Muscle of arm (tissue), 14 donors: Measurements from ENCODE around the gene CSTF1. TPM values are rescaled to one million over a fixed set of nuclear protein-coding genes. Genes with fewer than 3 reads are reported as not detected.

Experiments used
- DNase-seq: peaks from one replicate; pipeline ENCODE4 v3.0.0-alpha.2; 2013
- long read RNA-seq, 11 donors: transcript quantifications; one replicate each; lab custom pipeline, GENCODE V29; 2026
- polyA plus RNA-seq, 12 donors: library from polyadenylated mRNA; unstranded; fragments of 120-200 nt; gene quantifications; one replicate each; pipeline ENCODE4 v1.2.1, GENCODE V29; 2013; ENCODE audit not compliant: insufficient read length in 12 of 12

Gene CSTF1
- 10 to 100 TPM in 11 of 12 donors, not detected in 1; 19.4 to 36.0 (median 30.7) TPM for polyA plus RNA-seq
- long read RNA-seq, donor 1, full-length matches to known transcripts, result 5 of 10 reads
- long read RNA-seq, donor 1, partial matches to known transcripts, result 5 of 10 reads
- long read RNA-seq, donor 1, other reads (novel, unspliced or antisense), result 0 of 10 reads
- long read RNA-seq, donor 2, full-length matches to known transcripts, result 6 of 6 reads
- long read RNA-seq, donor 2, partial matches to known transcripts, result 0 of 6 reads
- long read RNA-seq, donor 2, other reads (novel, unspliced or antisense), result 0 of 6 reads
- long read RNA-seq, donor 3, partial matches to known transcripts, result 7 of 7 reads
- long read RNA-seq, donor 3, other reads (novel, unspliced or antisense), result 0 of 7 reads
- long read RNA-seq, donor 4, full-length matches to known transcripts, result 4 of 4 reads
- long read RNA-seq, donor 4, partial matches to known transcripts, result 0 of 4 reads
- long read RNA-seq, donor 4, other reads (novel, unspliced or antisense), result 0 of 4 reads
- long read RNA-seq, donor 5, full-length matches to known transcripts, result 11 of 11 reads
- long read RNA-seq, donor 5, partial matches to known transcripts, result 0 of 11 reads
- long read RNA-seq, donor 5, other reads (novel, unspliced or antisense), result 0 of 11 reads
- long read RNA-seq, donor 6, full-length matches to known transcripts, result 7 of 7 reads
- long read RNA-seq, donor 6, partial matches to known transcripts, result 0 of 7 reads
- long read RNA-seq, donor 6, other reads (novel, unspliced or antisense), result 0 of 7 reads
- long read RNA-seq, donor 7, full-length matches to known transcripts, result 3 of 10 reads
- long read RNA-seq, donor 7, partial matches to known transcripts, result 7 of 10 reads
- long read RNA-seq, donor 7, other reads (novel, unspliced or antisense), result 0 of 10 reads
- long read RNA-seq, donor 8, full-length matches to known transcripts, result 8 of 17 reads
- long read RNA-seq, donor 8, partial matches to known transcripts, result 9 of 17 reads
- long read RNA-seq, donor 8, other reads (novel, unspliced or antisense), result 0 of 17 reads
- long read RNA-seq, donor 9, full-length matches to known transcripts, result 5 of 5 reads
- long read RNA-seq, donor 9, partial matches to known transcripts, result 0 of 5 reads
- long read RNA-seq, donor 9, other reads (novel, unspliced or antisense), result 0 of 5 reads
- long read RNA-seq, donor 10, full-length matches to known transcripts, result 10 of 10 reads
- long read RNA-seq, donor 10, partial matches to known transcripts, result 0 of 10 reads
- long read RNA-seq, donor 10, other reads (novel, unspliced or antisense), result 0 of 10 reads
- long read RNA-seq, donor 11, full-length matches to known transcripts, result 8 of 8 reads
- long read RNA-seq, donor 11, partial matches to known transcripts, result 0 of 8 reads
- long read RNA-seq, donor 11, other reads (novel, unspliced or antisense), result 0 of 8 reads

DNA sequence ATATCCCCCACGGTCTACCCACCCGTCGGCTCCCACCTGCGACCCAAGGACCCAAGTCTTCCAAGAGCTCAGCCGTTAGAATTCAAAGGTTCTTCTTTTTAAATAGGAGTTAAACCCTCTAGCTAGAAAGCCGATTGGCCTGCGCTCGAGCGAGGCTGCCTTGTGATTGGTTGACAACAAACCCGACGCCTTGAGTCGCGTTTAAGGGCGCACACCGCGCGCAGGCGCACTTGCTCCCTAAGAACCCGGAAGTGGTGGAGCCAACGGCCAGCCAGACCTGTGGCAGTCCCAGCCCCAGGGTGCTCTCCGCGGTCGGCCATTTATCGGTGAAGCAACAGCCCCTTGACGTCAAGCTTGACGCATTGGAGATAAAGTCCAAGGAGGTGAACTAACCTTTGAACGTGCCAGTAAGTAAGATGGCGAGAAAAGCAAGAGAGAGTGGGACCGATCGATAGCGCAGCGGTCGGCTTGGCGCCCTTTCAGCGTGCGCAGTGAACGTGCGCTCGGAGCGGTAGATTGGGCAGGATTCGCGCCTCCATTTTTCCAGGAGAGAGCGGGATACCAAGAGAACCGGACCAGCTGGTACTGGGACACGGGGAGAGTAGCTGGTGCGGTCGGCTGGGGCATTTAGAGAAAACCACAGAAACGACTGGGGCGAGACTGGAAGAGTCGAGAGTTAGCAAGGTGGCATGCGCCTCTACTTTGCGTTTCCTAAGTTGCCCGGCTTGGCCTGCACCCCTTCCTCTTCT, at the start of gene CSTF1, which contains the start of gene AURKA:
CSTF1 (plus strand) TSS at position 514 of the 749 bp plus-strand sequence. CDS start 2,908 bp downstream, outside the sequence.
AURKA (minus strand) TSS at position 84 of the 749 bp plus-strand sequence. CDS start 4,018 bp downstream, outside the sequence.
- peak; percentile 99 for DNase-seq

DNA sequence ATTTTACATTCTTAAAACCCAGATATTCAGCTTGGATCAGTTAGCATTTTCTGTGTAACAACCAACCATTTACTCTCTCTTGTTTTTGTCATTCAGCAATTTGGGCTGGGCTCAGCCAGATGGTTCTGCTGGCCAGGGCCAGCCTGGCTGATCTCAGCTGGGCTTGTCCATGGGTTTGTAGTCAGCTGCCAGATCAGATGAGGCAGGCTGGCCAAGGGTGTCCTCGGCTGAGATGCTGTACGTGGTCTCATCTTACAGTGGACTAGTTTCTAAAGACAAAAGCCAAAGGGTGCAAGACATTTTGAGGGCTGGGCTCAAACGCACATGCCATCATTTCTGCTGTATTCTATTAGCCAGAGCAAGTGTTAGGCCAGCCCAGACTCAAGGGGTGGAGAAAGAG, 49.7 kb upstream of the CSTF1 start:
- no peak for DNase-seq

DNA sequence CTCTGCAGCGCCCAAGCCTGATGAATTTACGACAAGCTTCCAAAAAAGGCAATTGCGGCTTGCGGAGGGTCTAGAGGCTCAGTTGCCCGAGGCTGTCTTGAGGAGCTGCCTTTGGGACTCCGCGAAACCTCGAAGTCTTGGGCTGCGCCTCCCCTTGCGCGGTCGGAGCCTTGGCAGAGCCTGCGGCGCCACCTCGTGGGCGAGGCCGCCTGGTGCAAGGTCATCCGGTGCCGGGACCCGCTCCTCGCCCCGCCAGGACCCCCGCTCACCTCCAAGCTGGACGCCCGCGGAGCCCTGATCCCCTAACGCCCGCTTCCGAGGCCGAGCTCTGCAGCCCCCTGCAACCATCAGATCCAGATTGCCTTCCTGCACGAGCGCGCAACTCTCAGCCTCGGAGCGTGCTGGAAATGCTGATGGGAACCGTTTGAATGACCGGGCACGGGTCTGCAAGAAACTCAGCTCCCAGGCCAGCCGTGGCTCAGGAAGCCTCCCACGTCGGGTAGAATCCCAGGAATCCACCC, 48.5 kb upstream of the CSTF1 start:
- DNase-seq, result peak; percentile 23

DNA sequence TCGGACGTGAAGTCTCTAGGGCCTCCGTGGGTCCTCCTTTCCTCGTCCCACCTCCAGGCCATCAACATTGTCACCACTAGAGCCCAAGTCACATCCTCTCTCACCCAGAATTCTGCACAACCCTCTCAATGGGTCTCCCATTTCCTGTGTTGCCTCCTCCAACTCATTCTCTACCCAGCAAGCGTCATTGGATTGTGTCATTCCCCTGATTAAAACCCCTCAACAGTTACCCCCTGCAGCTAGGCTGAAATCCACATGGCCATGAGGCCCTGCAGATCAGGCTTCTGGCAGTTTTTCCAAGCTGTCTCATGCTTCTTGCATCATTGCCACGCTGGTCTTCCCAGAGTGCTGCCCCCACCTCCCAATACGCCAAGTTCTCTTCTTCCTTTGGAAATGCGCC, 46.5 kb upstream of the CSTF1 start:
- no peak for DNase-seq

DNA sequence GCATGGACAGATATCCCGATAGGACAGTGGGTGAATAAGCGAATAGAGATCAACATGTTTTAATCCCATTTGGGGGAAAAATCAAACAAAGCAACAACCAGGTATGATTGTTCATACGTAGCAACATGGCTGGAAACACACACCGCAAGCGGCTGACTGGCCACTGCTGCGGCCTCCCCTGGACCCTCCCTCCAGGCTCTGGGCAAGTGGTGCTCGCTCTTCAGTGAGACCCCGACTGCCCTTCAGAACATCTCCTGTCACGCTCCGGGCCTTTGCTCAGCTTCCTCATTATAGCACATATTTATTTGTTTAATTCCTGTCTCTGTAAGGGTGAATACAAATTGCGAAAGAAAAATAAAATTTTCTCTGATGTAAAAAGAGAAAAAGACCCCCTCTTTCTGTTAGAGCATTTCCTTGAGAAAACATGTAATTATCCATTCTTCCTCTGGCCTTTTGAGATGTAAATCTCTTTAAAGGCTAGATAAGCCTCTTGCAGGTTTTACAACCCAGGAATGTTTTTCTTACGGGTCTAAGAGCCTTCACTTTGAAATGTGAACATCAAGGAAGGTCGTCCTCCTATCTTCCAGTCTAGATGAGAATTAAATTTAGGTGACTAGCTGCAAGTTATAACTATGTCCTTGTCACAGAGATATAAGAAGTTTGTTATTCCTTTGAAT, 44.7 kb upstream of the CSTF1 start:
- no peak for DNase-seq

DNA sequence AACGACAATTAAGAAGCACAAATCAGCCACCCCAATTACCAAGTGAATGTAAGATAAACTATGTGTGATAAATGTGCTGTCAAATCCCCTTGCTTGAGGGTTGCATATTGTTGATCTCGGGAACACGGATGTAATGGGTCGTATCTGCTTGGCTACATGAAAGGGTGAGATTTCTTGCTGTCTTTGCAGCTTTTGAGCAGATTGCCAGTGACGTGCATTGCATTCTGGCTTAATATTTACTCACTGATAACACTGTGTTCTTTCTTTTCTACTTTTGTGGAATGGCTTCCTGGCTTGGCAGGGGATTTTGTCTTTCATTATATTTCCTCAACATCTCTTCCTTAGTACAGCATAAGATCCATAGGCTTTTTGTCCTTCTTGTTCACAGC, 44.1 kb upstream of the CSTF1 start:
- DNase-seq, result no peak

DNA sequence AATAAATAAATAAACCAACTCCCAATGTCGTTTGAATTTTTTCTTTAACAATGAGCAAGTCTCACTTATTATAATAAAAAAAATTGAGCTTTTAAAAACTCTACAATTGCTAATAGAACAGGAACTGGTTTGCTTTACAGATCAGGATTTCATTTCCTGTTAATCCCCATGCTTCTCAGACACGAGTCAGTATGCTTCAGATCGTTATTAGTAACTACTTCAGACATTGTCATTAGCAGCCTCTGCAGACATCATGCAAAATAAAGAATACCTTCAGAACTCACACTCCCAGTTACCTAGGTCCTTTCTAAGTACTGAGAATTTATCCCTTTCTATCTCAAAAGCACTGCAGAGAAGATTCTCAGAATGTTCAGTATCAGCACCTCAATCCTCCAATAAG, 43.7 kb upstream of the CSTF1 start:
- no peak for DNase-seq

DNA sequence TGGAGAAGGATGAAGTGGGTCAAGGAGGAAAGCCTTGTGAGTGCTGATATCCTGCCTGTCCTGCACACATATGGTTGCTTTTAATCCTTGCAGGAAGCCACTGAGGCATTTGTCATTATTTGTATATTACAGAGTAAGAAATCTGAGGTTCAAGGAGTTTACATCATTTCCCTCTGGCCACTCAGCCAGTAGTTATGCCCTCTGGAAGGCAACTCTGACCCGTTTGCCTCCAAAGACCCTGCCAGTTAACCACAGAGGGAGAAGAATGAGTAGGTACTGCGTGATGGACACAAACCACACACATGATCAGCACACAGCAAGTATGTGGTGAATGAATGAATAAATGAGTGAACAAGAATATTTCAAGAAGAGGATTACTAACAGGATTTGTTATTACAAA, 41.6 kb upstream of the CSTF1 start:
- DNase-seq, result no peak

DNA sequence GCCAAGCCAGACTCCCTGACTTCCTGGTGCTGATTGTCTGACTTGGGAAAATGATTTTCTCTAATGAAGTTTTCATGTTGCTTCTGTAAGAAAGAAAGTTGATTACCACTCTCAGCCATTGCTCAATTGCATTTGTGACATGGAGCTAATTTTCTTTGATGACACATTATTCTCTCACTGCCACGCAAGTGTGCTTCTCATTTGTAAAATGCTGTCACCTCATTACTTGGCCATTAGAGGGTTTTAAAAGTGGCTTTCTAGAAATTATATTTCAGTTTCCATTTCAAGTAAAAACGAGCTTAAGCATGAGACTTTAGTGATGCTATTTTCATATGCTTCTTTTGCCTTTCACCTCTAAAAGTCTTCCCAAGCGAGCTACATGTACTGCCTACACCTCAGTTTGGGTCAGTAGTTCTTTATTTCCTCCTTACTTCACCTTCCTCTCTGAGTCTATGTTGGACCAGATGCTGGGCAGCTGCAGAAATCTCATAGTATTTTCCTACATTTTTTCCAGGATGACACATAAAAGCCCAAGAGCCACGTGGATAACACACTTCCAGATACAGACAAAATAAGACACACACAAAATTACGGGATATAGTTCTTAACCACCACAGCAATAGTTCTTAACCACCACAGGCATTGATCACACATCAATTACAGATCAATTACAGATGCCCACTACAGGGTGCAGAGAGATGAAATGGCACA, 39.9 kb upstream of the CSTF1 start:
- DNase-seq, result no peak

DNA sequence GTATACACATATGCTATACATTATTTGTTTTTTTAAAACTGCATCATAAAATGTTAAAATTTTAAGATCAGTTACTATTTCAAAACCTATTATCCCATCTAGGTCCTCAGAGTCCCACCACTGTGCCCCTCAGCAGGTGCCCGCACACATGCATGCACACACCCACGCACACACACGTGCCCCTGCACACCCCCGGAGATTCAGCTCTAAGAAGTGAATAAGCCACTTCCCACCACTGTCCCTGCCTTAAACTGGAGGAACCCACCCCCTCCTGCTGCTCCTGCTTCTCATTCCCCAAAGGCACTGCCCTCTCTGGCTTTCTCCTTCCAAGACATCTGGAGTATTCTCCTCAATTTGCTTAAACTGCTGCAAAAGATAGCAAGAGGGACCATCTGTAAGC, 39.1 kb upstream of the CSTF1 start:
- DNase-seq, result no peak

DNA sequence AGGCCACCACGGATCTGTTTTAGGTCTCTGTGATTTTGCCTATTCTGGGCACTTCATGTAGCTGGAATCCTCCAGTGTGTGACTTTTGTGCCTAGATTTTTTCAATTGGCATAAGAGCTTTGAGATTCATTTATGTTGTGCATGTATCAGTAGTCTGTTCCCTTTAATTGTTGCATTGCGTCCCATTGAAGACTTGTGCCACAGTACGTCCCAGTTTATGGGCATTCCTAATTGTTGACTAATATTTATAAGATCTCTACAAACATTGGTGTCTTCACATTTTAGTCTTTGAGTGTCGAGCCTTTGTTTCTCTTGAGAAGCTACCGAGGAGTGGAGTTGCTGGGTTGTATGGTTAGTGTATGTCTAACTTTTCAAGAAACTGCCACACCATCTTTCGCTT, 34.4 kb upstream of the CSTF1 start:
- no peak for DNase-seq

DNA sequence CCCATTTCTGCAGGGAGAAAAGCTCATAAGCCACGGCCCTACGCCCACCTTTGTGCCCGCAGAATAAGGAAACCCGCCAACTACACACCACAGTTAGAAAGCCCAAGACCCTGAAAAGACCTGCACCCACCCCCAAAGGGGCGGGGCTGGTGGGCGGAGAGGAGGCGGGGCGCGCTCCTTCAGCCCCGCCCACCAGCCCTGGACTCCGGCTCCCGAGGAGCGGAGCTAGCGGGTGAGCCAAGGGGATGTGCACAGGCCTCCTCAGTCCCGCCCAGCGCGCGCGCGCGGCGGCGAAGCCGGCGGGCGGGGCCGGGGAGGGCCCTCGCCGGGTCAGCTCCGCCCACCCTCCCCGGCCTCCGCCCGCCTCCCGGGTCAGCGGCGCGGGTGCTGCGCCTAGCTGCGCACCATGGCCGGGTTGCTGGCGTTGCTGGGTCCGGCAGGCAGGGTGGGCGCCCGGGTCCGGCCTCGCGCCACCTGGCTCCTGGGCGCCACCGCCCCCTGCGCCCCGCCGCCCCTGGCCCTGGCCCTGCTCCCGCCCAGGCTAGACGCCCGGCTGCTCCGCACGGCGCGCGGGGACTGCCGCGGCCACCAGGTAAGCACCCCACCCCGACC, 33.7 kb upstream of the CSTF1 start, which contains the start of gene FAM210B:
FAM210B (plus strand) TSS at position 375 of the 612 bp plus-strand sequence; CDS start at position 407, 32 bp downstream.
- peak; percentile 84 for DNase-seq

DNA sequence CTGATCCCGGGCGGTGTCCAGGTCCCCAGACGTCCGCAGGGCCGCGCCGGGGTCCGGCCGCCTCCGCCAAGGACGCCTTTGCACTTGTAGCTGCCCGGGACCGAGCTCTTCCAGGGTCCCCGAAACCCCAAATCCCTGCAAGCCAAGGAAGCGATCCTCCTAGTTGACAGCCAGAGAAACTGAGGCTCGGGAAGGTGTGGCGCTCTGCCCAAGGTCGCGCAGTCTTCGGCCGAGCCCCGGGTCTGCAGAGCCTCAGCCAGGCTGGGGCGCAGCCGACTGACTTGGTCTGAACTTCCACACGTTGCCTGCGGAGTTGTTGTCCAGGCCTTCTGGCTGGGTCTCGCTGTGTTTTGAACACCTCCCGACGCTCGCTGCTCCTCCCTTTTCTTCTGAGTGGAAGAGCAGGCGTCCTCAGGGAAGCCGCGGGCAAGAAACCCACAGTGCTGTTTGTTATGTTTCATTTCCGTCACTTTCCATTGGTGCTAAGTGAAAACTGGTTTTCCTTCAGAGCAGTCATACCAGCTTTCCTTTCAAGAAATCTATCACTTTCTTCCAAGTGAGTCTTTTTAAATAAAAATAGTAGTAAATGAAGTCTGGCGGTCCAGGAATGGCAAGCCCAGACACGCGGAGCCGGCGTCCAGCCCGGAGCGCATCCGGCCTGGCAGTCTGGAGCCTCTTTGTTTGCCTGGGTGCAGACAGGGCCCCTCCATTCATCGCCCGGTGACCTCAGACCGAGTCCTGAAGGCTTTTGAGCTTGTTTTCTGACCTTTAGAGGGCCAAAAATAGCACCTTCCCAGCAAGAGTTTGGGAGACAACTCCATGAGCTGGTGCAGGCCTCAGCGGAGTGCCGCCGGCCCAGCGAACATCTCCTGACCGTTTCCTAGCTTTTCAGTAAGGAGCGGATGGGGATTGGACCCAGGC, 33.0 kb upstream of the CSTF1 start:
- DNase-seq, result peak; percentile 74

DNA sequence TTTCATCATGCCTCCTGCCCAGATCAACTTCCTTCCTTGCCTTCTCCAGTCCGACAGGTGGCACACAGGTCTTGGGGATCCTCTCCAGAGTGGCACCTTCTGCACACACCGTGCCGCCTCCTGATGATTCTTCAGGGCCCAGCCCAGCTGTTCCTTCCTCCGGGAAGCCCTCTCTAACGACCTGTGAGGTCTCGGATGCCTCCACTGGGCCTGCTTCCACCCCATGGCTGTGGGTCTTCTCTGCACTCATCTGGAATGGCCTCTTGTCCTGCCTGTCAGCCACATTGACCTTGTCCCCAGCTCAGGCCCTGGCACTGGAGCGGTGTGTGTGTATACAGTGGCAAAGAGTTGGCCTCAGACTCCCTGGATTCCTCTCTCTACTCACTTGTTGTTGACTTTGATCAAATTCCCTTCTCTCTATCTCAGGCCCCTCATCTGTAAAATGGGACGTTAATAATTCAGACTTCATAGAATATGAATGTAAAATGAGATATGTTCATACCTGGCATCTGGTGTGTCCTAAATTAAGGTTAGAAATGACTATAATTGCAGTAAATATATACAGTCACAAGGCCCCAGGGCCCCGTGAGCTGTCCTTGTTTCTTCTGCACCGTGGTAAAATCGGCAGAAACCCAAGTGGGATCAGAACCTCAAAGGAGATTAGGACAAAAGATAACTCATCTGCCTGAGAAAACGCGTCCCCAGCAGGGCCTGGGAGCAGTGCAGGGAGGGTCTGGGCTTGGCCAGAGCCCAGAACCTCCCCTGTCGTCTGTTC, 32.1 kb upstream of the CSTF1 start:
- no peak for DNase-seq

DNA sequence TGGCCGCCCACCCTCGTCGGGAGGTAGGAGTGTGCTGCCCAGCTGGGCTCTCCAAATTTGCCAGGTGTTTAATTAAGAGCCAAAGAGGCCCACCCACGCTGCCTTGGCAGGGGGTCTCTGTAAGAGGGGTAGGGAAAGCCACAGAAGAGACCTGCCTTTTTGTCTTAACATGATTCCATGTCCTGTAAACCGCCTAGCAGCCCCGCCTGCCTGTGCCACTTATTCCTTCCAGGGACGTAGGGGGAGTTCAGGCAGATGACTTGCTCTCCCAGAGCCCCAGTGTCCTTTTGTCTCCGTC, 31.6 kb upstream of the CSTF1 start:
- no peak for DNase-seq

DNA sequence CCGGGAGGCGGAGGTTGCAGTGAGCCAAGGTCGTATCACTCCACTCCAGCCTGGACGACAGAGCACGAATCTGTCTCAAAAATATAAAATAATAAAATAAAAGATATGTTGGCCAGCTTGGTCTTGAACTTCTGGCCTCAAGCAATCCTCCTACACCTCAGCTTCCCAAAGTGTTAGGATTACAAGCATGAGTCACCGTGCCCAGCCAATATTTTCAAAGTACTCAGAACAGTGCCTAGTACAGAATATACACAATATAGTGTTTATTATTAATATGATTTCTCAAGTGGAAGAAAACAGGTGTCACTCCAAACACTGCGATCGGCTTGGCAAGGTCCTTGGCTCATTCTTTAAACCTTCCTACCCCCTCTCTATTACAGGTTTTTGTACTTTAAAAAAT, 30.5 kb upstream of the CSTF1 start:
- DNase-seq, result no peak
